ENCODE results near the gene DBF4B. TPM values are rescaled to one million over a fixed set of nuclear protein-coding genes. Genes with fewer than 3 reads are reported as not detected.

Gene DBF4B
- total RNA-seq, 4 donors from 2014 or later, result 3.5 to 8.9 (median 3.7) TPM

- WGBS, result 17% methylated on average over 13 of the region's 74 CpGs
- Histone ChIP-seq H3K9me3 (no peaks in the 10 kb centered on the region), H3K36me3 (no peaks in the 10 kb centered on the region), H3K27ac (no peak within 1 kb of the TSS), H3K4me3 (peak within 1 kb of the TSS; percentile 60), H3K27me3 (peaks cover 43% of the 10 kb centered on the region), H3K4me1 (peaks cover 16% of the 10 kb centered on the region)
- TF ChIP-seq POLR2A (IDR thresholded peaks at IDR 0.05), result no peak
- no peak for TF ChIP-seq POLR2AphosphoS5 (IDR thresholded peaks at IDR 0.05)
- no peak for TF ChIP-seq EP300 (IDR thresholded peaks at IDR 0.05)
- no peak for TF ChIP-seq CTCF (IDR thresholded peaks at IDR 0.05)
- DNase-seq (ENCODE audit: low spot score in 2 of 2), result no peak
Observed at GRCh38 chr17:44758414-44759085, 50.1 kb downstream of the DBF4B start, which contains the start of gene ADAM11. TSS of gene ADAM11 (plus strand) at chr17:44758988. CDS start at chr17:44759200, 212 bp downstream.

- peak overlapping the region; percentile 60 for H3K4me3 ChIP-seq
- H3K27me3 ChIP-seq, result peaks cover 43% of the 10 kb centered on the region
- no peaks in the 10 kb centered on the region for H3K9me3 ChIP-seq
- H3K36me3 ChIP-seq, result no peaks in the 10 kb centered on the region
- no peak for DNase-seq (ENCODE audit: low spot score in 2 of 2)
- 11% methylated on average over 14 of the region's 60 CpGs for WGBS
- no peak overlapping the region for H3K27ac ChIP-seq
- H3K4me1 ChIP-seq, result peaks cover 16% of the 10 kb centered on the region
- no peak for TF ChIP-seq CTCF (IDR thresholded peaks at IDR 0.05)
- no peak for TF ChIP-seq POLR2AphosphoS5 (IDR thresholded peaks at IDR 0.05)
- no peak for TF ChIP-seq EP300 (IDR thresholded peaks at IDR 0.05)
- TF ChIP-seq POLR2A (IDR thresholded peaks at IDR 0.05), result no peak
Observed at GRCh38 chr17:44759086-44759915, 50.8 kb downstream of the DBF4B start.

GRCh38 chr17:44759916-44760243 is 51.4 kb downstream of the DBF4B start:
- DNase-seq (ENCODE audit: low spot score in 2 of 2), result no peak
- peaks cover 16% of the 10 kb centered on the region for H3K4me1 ChIP-seq
- H3K4me3 ChIP-seq, result no peak overlapping the region
- TF ChIP-seq EP300 (IDR thresholded peaks at IDR 0.05) (no peak), POLR2AphosphoS5 (IDR thresholded peaks at IDR 0.05) (no peak), CTCF (IDR thresholded peaks at IDR 0.05) (no peak), POLR2A (IDR thresholded peaks at IDR 0.05) (no peak)
- no peak overlapping the region for H3K27ac ChIP-seq
- H3K27me3 ChIP-seq, result peaks cover 43% of the 10 kb centered on the region
- no CpG with 5 or more reads among the region's 3 CpGs for WGBS
- H3K36me3 ChIP-seq, result no peaks in the 10 kb centered on the region
- H3K9me3 ChIP-seq, result no peaks in the 10 kb centered on the region

- Histone ChIP-seq H3K36me3 (no peaks in the 10 kb centered on the region), H3K4me3 (no peak overlapping the region), H3K27ac (no peak overlapping the region), H3K4me1 (peaks cover 16% of the 10 kb centered on the region), H3K27me3 (peaks cover 43% of the 10 kb centered on the region), H3K9me3 (no peaks in the 10 kb centered on the region)
- TF ChIP-seq EP300 (IDR thresholded peaks at IDR 0.05) (no peak), CTCF (IDR thresholded peaks at IDR 0.05) (no peak), POLR2A (IDR thresholded peaks at IDR 0.05) (no peak), POLR2AphosphoS5 (IDR thresholded peaks at IDR 0.05) (no peak)
- no peak for DNase-seq (ENCODE audit: low spot score in 2 of 2)
- 70% methylated on average over 11 of the region's 13 CpGs for WGBS
Observed at GRCh38 chr17:44760474-44761308, 52.2 kb downstream of the DBF4B start.
